Keratinocyte (primary cell): ENCODE data around the gene DLGAP1. TPM values are rescaled to one million over a fixed set of nuclear protein-coding genes. Genes with fewer than 3 reads are reported as not detected.
A peak's percentile ranks its signal among the peaks of the same experiment; 100 is the strongest.
"Not testable (repeated sequence)": the region's sequence is repeated elsewhere in the genome, so short reads cannot be mapped to it uniquely, and the experiment has no call there.

Experiments used
- DNase-seq: peaks from one replicate; pipeline ENCODE4 v3.0.0-alpha.2; 2011; ENCODE audit warnings: low read depth, missing footprints, low spot score
- FAIRE-seq: peaks from 2 replicates; lab custom pipeline; 2011; peaks lifted over from hg19 to GRCh38; lab: Jason Lieb, UNC
- H2AFZ ChIP-seq: 2 replicates; pipeline ENCODE4 v1.6.0; 2012; ENCODE audit warnings: low read length, control low read depth, inconsistent platforms; ENCODE audit not compliant: control insufficient read depth
- H3K27ac ChIP-seq: 2 replicates; pipeline ENCODE4 v1.5.1; 2011; ENCODE audit warnings: low read length; ENCODE audit not compliant: control insufficient read depth, insufficient read depth
- H3K27me3 ChIP-seq: 3 replicates; pipeline ENCODE4 v1.6.0; 2011; ENCODE audit warnings: low read length; ENCODE audit not compliant: control insufficient read depth, insufficient read depth; ENCODE audit errors: extremely low read depth
- H3K36me3 ChIP-seq, 2 experiments: 2 replicates in 1 of 2; 3 replicates in 1 of 2; pipeline ENCODE4 v1.5.1; 2011; ENCODE audit warnings: low read length in 2 of 2, mild to moderate bottlenecking in 1 of 2; ENCODE audit not compliant: control insufficient read depth in 2 of 2, insufficient read depth in 2 of 2; ENCODE audit errors: extremely low read depth in 1 of 2
- H3K4me1 ChIP-seq: 3 replicates; pipeline ENCODE4 v1.5.1; 2011; ENCODE audit warnings: low read length; ENCODE audit not compliant: control insufficient read depth, insufficient read depth; ENCODE audit errors: extremely low read depth
- H3K4me2 ChIP-seq: 3 replicates; pipeline ENCODE4 v1.6.0; 2011; ENCODE audit warnings: low read depth, low read length; ENCODE audit not compliant: control insufficient read depth, insufficient read depth; ENCODE audit errors: extremely low read depth
- H3K4me3 ChIP-seq, 3 experiments: fragments of 200-600 bp in 1 of 3; sonication (generic) in 1 of 3; 2 replicates in 2 of 3; 3 replicates in 1 of 3; pipeline ENCODE4 v1.5.1; 2011 to 2016; ENCODE audit warnings: low read length in 3 of 3, mild to moderate bottlenecking in 3 of 3, control low read depth in 2 of 3, inconsistent platforms in 1 of 3, low read depth in 1 of 3, mixed read lengths in 1 of 3, mixed run types in 1 of 3, moderate library complexity in 1 of 3; ENCODE audit not compliant: control insufficient read depth in 2 of 3, insufficient read depth in 2 of 3; ENCODE audit errors: extremely low read depth in 1 of 3
- H3K79me2 ChIP-seq: 2 replicates; pipeline ENCODE4 v1.6.0; 2012; ENCODE audit warnings: low read length; ENCODE audit not compliant: control insufficient read depth, insufficient read depth
- H3K9ac ChIP-seq: 3 replicates; pipeline ENCODE4 v1.6.0; 2011; ENCODE audit warnings: low read length; ENCODE audit not compliant: control insufficient read depth, insufficient read depth; ENCODE audit errors: extremely low read depth
- H3K9me1 ChIP-seq: 3 replicates; pipeline ENCODE4 v1.6.0; 2011; ENCODE audit warnings: low read length; ENCODE audit not compliant: control insufficient read depth, insufficient read depth; ENCODE audit errors: extremely low read depth
- H3K9me3 ChIP-seq: 2 replicates; pipeline ENCODE4 v1.5.1; 2012; ENCODE audit warnings: low read depth, low read length; ENCODE audit not compliant: control insufficient read depth
- H4K20me1 ChIP-seq: 3 replicates; pipeline ENCODE4 v1.6.0; 2011; ENCODE audit warnings: low read length; ENCODE audit not compliant: control insufficient read depth, insufficient read depth; ENCODE audit errors: extremely low read depth
- CTCF ChIP-seq, 3 experiments: IDR thresholded peaks in 1 of 3; conservative IDR thresholded peaks in 1 of 3; optimal IDR thresholded peaks in 1 of 3; 2 replicates in 2 of 3; 3 replicates in 1 of 3; pipeline versions ENCODE3 to v1.5.1; 2011; ENCODE audit warnings: low read length in 3 of 3, mild to moderate bottlenecking in 3 of 3, moderate library complexity in 2 of 3, control low read depth in 1 of 3, inconsistent platforms in 1 of 3; ENCODE audit not compliant: insufficient read depth in 2 of 3; ENCODE audit errors: extremely low read depth in 1 of 3
- EZH2 ChIP-seq: IDR thresholded peaks from one replicate; pipeline ENCODE4 v1.6.1; 2012; ENCODE audit warnings: inconsistent platforms, mild to moderate bottlenecking, low read length, moderate library complexity
- dilution Hi-C: fragments of 300-500 bp; cut with MboI; formaldehyde crosslinking; loops from one replicate; pipeline ENCODE4 v1.7.0; 2020; ENCODE audit warnings: low sequenced_read_pairs; ENCODE audit not compliant: extremely low pct_ligation_motif_present
- polyA minus RNA-seq, 3 experiments: library from RNA; depleted of rRNA, polyadenylated mRNA; stranded (reverse); fragments of >200 nt; gene quantifications; 1 replicate in 1 of 3; 2 replicates in 1 of 3; 3 replicates in 1 of 3; pipeline ENCODE4 v1.2.3, GENCODE V29; 2011
- polyA plus RNA-seq, 5 experiments: library from polyadenylated mRNA; depleted of rRNA in 3 of 5; stranded (reverse) in 3 of 5; stranded (forward) in 1 of 5; unstranded in 1 of 5; fragments of >200 nt; gene quantifications; 1 replicate in 1 of 5; 2 replicates in 3 of 5; 3 replicates in 1 of 5; pipeline versions ENCODE4 v1.2.1 to v1.2.3, GENCODE V29; 2011 to 2012; ENCODE audit warnings: missing spikeins in 2 of 5, low read depth in 1 of 5, low replicate concordance in 1 of 5

DLGAP1 gene
- not detected in 3 replicates for polyA plus RNA-seq
- polyA plus RNA-seq (2011; ENCODE audit: low read depth), result 0.05 TPM
- not detected in 2 replicates for polyA plus RNA-seq (2011; cell fraction: cytosol; rRNA removed)
- polyA plus RNA-seq (2011; cell fraction: nucleus; rRNA removed), result 0.04 TPM in 1 of 2 replicates, not detected in the other
- polyA plus RNA-seq (2012; ENCODE audit: low replicate concordance), result 0.04 TPM in 1 of 2 replicates, not detected in the other
- polyA minus RNA-seq, result 0.48 to 0.63 TPM in 2 of 3 replicates, not detected in the other
- not detected for polyA minus RNA-seq (2011; cell fraction: cytosol; rRNA and poly(A)+ RNA removed)
- not detected in 2 replicates for polyA minus RNA-seq (2011; cell fraction: nucleus; rRNA and poly(A)+ RNA removed)

DNA sequence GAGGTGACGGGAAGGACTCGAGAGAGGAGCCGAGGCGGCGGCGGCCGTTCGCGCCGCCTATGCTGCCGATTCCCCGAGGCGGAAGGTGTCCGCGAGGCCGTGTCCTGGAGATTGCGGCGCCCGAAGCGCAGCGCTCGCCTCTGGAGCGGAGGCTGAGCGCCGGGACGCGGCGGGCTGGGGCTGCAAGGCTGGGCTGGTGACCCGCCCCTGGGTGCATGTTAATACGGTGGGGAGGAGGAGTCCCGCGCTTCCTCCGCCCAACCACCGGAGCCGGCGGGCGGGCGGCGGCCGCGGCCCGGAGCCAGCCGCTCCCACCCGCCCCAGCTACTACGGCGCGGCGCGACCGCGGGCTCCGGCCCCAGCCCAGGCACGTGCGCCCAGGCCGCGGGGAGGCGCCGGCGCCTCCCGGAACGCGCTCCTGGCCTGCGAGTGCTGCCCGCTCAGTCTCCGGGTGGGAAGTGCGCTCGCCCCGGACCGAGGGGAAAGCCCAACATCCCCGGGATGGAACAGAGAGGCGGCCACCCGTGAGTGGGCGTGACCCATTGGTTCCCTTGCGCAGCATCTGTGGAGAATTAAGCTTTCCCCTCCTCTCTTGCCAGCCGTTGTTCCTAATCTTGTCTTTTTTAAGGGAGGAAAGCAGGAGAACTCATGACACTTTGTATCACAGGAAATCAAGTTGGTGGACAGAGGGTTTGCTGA, at the start of gene DLGAP1:
Gene DLGAP1 (minus strand): TSS at position 195 of the 699 bp plus-strand sequence.
- DNase-seq, result no peak

GRCh38 chr18:4494703-4495284, 39.7 kb upstream of the DLGAP1 start:
- dilution Hi-C loops, result not testable (repeated sequence)

More for the DNA sequence above, at the start of gene DLGAP1:
- Histone ChIP-seq H4K20me1 (no peaks in the 10 kb centered on the region), H3K27ac (no peak within 1 kb of the TSS), H2AFZ (peak within 1 kb of the TSS; percentile 56), H3K4me3 (peak within 1 kb of the TSS in 1 of 3 experiments; percentile 35), H3K9me1 (no peaks in the 10 kb centered on the region), H3K4me2 (peak within 1 kb of the TSS; percentile 48), H3K36me3 (no peaks in the 10 kb centered on the region), H3K27me3 (peaks cover 29% of the 10 kb centered on the region), H3K4me1 (no peaks in the 10 kb centered on the region), H3K9me3 (no peaks in the 10 kb centered on the region), H3K79me2 (no peaks in the 10 kb centered on the region), H3K9ac (no peak within 1 kb of the TSS)
- TF ChIP-seq CTCF (optimal IDR thresholded peaks at IDR 0.05 in 1 of 3, IDR thresholded peaks at IDR 0.05 in 1 of 3, conservative IDR thresholded peaks at IDR 0.05 in 1 of 3; ENCODE audit: extremely low read depth in 1 of 3, insufficient read depth in 2 of 3, low read length in 3 of 3) (no peak), EZH2 (no peak)
- dilution Hi-C loops, result no loop called here
- no peak for FAIRE-seq

More at GRCh38 chr18:4494703-4495284, 39.7 kb upstream of the DLGAP1 start:
- H2AFZ ChIP-seq, H3K9ac ChIP-seq, DNase-seq, H4K20me1 ChIP-seq, H3K9me3 ChIP-seq, H3K4me1 ChIP-seq, H3K4me2 ChIP-seq, H3K4me3 ChIP-seq, H3K27me3 ChIP-seq, H3K9me1 ChIP-seq, FAIRE-seq, H3K27ac ChIP-seq, H3K79me2 ChIP-seq, H3K36me3 ChIP-seq: not testable (repeated sequence)
